Activated CD4-positive, CD25-positive, alpha-beta regulatory T cell treated with anti-CD3 and anti-CD28 coated beads, Interleukin-2, amount 50 U/mL, for 24 hours (primary cell): ENCODE results near the gene RFXANK.

Experiments used
- ATAC-seq, 2 donors: fragments of 150-1000 bp; cut with Tn5 transposase; one replicate each; pipeline ENCODE4 v1.10.0; 2021; ENCODE audit warnings: mild to moderate bottlenecking in 1 of 2, moderate library complexity in 1 of 2

RFXANK gene

GRCh38 chr19:19234220-19234816, 42.3 kb downstream of the RFXANK start:
- no peak for ATAC-seq

GRCh38 chr19:19236173-19236572, 44.1 kb downstream of the RFXANK start:
- ATAC-seq: no peak

GRCh38 chr19:19238126-19238894, 46.3 kb downstream of the RFXANK start:
- no peak for ATAC-seq

- no peak for ATAC-seq
Measured at GRCh38 chr19:19239675-19240074, 47.6 kb downstream of the RFXANK start.

- no peak for ATAC-seq
Measured at GRCh38 chr19:19240476-19240875, 48.4 kb downstream of the RFXANK start.

GRCh38 chr19:19250196-19250801, 58.2 kb downstream of the RFXANK start:
- no peak for ATAC-seq
